Left kidney (tissue), 2 donors: Measurements from ENCODE around the gene TEX2. TPM values are rescaled to one million over a fixed set of nuclear protein-coding genes. Genes with fewer than 3 reads are reported as not detected.
"Not testable (repeated sequence)": the region's sequence is repeated elsewhere in the genome, so short reads cannot be mapped to it uniquely, and the experiment has no call there.

Experiments used
- DNase-seq: peaks from one replicate; pipeline ENCODE4 v3.0.0-alpha.2; 2013
- polyA plus RNA-seq: library from polyadenylated mRNA; unstranded; fragments of 120-200 nt; gene quantifications from one replicate; pipeline ENCODE4 v1.2.1, GENCODE V29; 2013; ENCODE audit not compliant: insufficient read length

TEX2 gene
- polyA plus RNA-seq, 1 donor, result 27.5 TPM

GRCh38 chr17:64213995-64214811, 48.9 kb downstream of the TEX2 start:
- DNase-seq, result no peak

DNA sequence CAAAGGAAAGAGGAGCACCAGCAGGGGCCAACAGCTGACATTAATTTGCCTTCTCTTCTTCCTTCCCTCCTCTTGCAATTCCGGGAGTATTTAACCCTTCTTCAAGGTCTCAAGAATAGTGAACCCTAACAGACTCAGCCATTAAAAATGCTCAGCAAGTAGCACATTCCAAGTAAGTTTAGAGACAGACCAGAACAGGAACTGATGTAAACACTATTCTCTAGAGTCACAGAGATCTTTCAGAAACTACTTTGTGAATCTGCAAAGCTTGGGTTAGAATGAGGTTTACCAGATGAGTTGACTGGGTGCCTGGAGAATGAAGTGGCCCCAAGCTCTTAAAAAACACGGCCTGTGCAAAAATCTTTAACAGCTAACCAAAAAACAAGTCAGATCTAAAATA, 50.9 kb downstream of the TEX2 start:
- no peak for DNase-seq

DNA sequence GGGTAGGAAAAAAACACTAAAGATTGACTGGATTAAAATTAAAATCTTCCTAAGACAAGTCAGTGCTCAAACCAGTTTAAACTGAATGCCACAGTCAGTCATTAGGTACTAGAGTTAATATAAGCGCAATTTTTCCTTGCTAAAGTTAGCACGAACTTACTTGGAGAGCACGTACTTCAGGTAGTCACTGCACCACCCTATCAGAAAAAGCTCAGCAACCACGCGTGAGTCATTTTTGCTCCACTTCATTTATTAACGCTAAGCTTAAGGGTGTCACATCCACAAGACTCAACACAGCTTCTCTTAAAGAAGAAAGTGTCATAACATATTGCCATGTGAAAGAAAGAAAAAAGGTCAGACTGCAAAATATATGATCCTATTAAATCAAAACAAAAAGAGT, 53.1 kb downstream of the TEX2 start:
- no peak for DNase-seq

DNA sequence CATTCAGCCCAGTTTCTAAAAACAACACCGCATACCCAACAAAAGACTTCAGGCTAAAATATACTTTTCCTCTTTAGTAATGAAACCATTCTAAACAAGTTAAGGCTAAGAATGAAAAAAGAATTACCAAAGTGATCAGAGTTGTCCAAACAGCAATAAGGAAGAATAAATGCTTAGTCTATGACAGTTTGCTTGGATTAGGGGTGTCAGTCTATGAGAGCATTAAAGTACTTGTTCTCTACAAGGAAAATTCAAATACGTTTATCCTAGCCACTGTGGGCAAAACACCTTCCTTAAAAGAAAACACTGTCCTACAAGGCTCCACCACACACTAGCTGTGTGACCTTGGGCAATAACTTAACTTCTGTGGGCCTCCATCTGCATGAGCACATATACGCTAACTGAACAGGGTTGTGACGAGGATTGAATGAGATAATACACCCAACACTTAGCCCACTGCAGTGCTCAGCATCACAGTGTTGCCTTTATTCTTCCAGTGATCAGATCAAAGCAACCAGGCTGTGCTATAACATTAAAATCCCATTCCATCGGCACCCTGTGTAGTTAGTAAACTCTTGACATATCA, 53.6 kb downstream of the TEX2 start:
- DNase-seq, result no peak

DNA sequence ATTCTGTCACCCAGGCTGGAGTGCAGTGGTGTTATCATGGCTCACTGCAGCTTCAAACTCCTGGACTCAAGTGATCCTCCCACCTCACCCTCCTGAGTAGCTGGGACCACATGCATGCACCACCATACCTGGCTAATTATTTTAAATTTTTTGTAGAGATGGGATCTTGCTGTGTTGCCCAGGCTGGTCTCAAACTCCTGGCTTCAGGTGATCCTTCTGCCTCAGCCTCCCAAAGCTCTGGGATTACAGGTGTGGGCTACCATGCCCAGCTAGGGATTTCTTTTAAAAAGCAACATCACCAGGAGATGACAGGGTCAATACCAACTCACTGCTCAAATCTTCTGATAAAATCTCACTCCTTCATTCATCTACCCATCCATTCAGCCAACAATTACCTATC, 54.4 kb downstream of the TEX2 start:
- DNase-seq, result not testable (repeated sequence)

DNA sequence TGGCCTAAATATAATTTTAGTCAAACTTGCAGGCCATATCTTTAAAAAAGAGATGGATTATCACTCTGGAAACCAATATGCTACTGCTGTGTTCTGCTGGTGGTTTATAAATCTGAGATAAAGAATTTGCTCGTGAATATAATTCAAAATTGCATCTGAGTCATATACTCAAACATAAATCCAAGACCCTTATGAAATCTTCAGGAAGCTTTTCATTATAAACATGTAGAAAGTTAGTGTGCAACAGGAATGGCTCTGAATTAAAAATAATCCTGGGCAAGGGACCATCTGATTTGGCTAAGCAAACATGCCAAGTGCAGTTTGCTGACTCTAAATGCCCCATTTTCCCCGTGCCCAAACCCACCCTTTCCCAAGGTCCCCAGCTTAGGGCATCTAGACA, 57.3 kb downstream of the TEX2 start:
- no peak for DNase-seq

DNA sequence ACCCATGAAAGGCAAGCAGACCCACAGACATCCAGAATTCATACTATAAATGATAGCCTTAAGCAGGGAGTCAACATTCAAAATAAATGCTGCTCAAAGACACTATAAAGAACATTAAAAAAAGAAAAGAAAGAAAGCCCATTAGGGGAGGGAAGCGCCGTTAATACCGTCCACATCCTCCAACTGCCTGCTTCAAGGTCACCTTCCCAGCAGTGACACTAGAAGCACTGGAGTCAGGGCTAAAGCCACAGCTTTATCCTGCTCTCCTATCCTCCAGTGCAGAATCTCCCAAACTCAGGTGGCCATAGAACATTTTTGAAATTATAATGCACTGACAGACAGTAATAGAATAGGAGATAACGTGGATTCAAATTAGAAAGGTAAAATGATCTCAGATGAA, 59.4 kb downstream of the TEX2 start:
- DNase-seq, result no peak

GRCh38 chr17:64202683-64203344, 60.2 kb downstream of the TEX2 start:
- DNase-seq, result no peak

DNA sequence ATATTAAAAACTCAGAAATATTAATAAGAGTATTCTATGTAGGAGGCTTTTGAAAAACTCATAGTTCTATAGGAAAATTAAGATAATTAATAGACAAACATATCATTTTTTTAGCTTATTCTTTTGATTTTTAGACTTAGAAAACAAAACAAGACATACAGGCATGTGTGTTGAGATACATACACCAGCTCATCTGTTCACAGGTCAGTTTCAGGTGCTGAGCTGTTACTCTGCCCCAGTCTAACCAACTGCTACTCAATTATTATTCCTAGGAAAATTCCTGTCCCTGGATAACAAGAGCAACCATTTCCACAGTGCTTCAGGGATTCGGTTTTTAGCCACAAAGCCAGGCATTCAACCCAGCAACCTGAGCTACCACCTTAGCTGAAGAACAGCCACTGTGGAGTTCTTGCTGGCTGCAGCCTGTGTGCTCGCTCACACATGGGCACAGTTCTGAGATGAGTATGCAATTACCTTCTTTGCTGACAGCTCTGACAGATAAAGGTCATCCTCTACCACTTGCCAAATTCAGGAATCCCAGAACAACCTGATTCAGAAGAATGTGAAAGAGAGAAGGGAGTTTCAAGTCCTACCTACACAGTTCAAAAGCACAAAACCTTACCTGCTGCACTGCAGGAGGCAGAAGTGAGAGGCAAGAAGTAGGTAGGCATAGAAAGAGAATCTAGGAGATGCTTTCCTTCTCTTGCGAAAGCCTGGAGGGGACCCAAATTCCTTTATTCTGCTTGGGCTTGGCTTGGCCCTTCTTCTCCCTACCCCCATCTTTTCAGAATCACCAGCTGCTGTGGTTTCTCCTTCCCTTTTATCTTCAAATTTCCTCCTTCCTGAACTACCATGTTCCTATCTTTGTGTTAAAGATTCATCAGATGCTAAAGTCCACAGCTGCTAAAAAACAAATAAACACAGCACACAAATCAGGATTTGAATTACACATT, 62.7 kb downstream of the TEX2 start:
- DNase-seq, result no peak

GRCh38 chr17:64198331-64199090, 64.5 kb downstream of the TEX2 start:
- no peak for DNase-seq

GRCh38 chr17:64196601-64197000, 66.5 kb downstream of the TEX2 start:
- DNase-seq, result no peak

DNA sequence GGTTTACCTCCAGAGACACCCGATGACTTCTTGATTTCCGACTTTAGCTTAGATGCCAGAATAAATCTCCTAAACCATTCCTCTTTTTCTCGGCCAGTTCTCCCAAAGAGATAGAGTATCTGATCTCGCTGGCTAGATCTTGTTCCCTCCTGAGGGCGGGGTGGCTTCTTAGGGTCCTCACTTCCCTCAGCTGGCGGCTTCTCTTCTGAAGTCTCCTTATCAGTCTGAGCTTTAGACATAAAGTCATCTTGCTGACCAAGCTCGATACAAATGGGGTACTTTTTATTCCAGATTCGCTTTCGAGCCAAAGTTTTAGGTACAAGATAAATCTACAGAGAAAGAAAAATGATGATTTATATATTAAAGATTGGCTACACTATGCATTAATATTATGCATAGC, 69.5 kb downstream of the TEX2 start:
- DNase-seq, result no peak

- no peak for DNase-seq
Observed at GRCh38 chr17:64192589-64192988, 70.5 kb downstream of the TEX2 start.

GRCh38 chr17:64190472-64190871, 72.6 kb downstream of the TEX2 start:
- no peak for DNase-seq

DNA sequence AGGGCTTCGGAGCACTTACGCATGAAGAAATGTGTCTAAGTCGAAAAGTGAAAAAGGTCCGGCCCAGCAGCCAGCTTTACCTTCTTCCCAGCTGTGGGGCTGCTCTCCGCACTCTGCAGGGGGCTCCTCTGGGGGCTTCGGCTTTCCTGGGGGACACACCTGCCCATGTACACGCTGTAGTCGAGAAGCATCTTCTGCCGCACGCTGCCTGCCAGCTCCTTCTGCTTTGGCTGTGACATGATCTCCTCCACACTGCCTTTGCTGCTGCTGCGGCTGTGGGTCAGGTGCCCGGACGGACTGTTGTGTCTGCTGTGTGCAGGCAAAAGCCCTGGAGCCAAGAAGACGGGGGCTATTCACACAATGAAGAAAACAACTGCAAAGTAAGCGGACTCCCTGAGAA, 75.0 kb downstream of the TEX2 start:
- no peak for DNase-seq

DNA sequence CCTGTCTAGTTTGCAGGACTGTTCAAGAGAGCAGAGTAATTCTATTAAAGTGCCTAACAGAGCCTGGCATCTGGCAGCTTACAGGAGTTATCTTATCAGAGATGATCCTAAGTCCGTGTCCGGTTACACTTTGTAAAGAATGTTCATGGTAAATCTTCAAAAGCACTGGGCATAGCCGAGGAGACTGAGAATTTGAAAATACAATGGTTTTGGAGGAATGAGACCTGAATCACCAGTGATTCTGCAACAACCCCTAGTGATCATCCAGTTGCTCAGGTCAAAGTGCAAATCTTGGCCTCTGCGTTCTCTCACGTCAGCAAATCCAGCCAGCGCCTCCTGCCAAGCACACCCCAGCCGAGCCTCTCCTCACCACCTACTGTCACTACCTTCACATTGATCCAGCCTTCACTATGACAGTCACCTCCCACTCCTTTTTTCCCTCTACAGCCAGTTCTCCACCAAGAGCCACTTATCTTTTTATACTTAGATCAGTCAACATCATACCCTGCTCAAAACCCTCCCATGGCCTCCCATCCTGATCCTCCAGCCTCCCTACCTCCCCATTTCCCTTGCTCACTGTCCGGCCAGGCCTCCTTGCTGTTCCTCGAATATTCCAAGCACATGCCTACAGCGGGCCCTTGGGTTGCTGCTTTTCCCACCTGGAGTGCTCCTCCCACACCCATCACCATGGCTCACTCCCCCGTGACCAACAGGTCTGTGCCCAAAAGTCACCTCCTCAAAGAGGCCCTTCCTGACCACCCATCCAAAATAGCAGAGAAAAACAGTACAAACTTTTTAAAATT, 75.8 kb downstream of the TEX2 start:
- DNase-seq, result no peak

- DNase-seq, result no peak
Observed at GRCh38 chr17:64186171-64187092, 76.6 kb downstream of the TEX2 start.

GRCh38 chr17:64185557-64185956, 77.5 kb downstream of the TEX2 start:
- DNase-seq, result not testable (repeated sequence)

GRCh38 chr17:64185101-64185500, 78.0 kb downstream of the TEX2 start:
- DNase-seq, result no peak
